Measurements from ENCODE around the gene MCAM. TPM values are rescaled to one million over a fixed set of nuclear protein-coding genes. Genes with fewer than 3 reads are reported as not detected.

Gene MCAM
- total and polyA plus RNA-seq, 4 donors, result 51.9 to 174 (median 124) TPM

GRCh38 chr11:119309411-119309810, 7.5 kb downstream of the MCAM start:
- Histone ChIP-seq H3K4me3 (no peak overlapping the region), H3K9ac (ENCODE audit: insufficient read depth in 1 of 2, low read length in 2 of 2) (no peak overlapping the region), H3K27me3 (ENCODE audit: control insufficient read depth in 3 of 3, insufficient read depth in 3 of 3, low read length in 2 of 3) (no peaks in the 10 kb centered on the region), H3K27ac (ENCODE audit: low read depth in 1 of 2, low read length in 1 of 2) (no peak overlapping the region), H3K9me3 (ENCODE audit: control insufficient read depth in 4 of 4, insufficient read depth in 3 of 4, low read length in 3 of 4) (no peaks in the 10 kb centered on the region), H3K36me3 (ENCODE audit: control insufficient read depth in 4 of 4, insufficient read depth in 4 of 4, low read length in 4 of 4) (peaks cover 0 to 27% (median 6%) of the 10 kb centered on the region in 4 donors), H3K4me1 (ENCODE audit: control insufficient read depth in 5 of 5, insufficient read depth in 5 of 5, low read length in 5 of 5) (peaks cover 0 to 4% (median 0%) of the 10 kb centered on the region in 5 donors)
- 93 to 94% methylated on average over 11 of the region's 11 CpGs for WGBS, 2 donors
- no peak for ATAC-seq (ENCODE audit: insufficient read depth, low FRiP score)
- DNase-seq, result no peak
- TF ChIP-seq CTCF (IDR thresholded peaks at IDR 0.05; ENCODE audit: control extremely low read depth, extremely low read depth), result no peak

- no peak overlapping the region for H3K4me3 ChIP-seq
- peaks cover 0 to 4% (median 0%) of the 10 kb centered on the region in 5 donors for H3K4me1 ChIP-seq (ENCODE audit: control insufficient read depth in 5 of 5, insufficient read depth in 5 of 5, low read length in 5 of 5)
- no peak overlapping the region for H3K9ac ChIP-seq (ENCODE audit: insufficient read depth in 1 of 2, low read length in 2 of 2)
- H3K36me3 ChIP-seq (ENCODE audit: control insufficient read depth in 4 of 4, insufficient read depth in 4 of 4, low read length in 4 of 4), result peaks cover 7 to 35% (median 16%) of the 10 kb centered on the region in 4 donors
- DNase-seq (no peak), ATAC-seq (ENCODE audit: insufficient read depth, low FRiP score) (no peak)
- 81 to 87% methylated on average over 5 of the region's 5 CpGs for WGBS, 2 donors
- TF ChIP-seq CTCF (IDR thresholded peaks at IDR 0.05; ENCODE audit: control extremely low read depth, extremely low read depth), result no peak
- no peak overlapping the region for H3K27ac ChIP-seq (ENCODE audit: low read depth in 1 of 2, low read length in 1 of 2)
- no peaks in the 10 kb centered on the region for H3K9me3 ChIP-seq (ENCODE audit: control insufficient read depth in 4 of 4, insufficient read depth in 3 of 4, low read length in 3 of 4)
- H3K27me3 ChIP-seq (ENCODE audit: control insufficient read depth in 3 of 3, insufficient read depth in 3 of 3, low read length in 2 of 3), result no peaks in the 10 kb centered on the region
Observed at GRCh38 chr11:119307974-119308373, 9.0 kb downstream of the MCAM start.

- Histone ChIP-seq H3K4me1 (ENCODE audit: control insufficient read depth in 5 of 5, insufficient read depth in 5 of 5, low read length in 5 of 5) (peaks cover 0 to 3% (median 0%) of the 10 kb centered on the region in 5 donors), H3K27ac (ENCODE audit: low read depth in 1 of 2, low read length in 1 of 2) (peak overlapping the region in 1 of 2 donors; percentile 37), H3K9me3 (ENCODE audit: control insufficient read depth in 4 of 4, insufficient read depth in 3 of 4, low read length in 3 of 4) (no peaks in the 10 kb centered on the region), H3K36me3 (ENCODE audit: control insufficient read depth in 4 of 4, insufficient read depth in 4 of 4, low read length in 4 of 4) (peaks cover 7 to 32% (median 18%) of the 10 kb centered on the region in 4 donors), H3K9ac (ENCODE audit: insufficient read depth in 1 of 2, low read length in 2 of 2) (no peak overlapping the region), H3K4me3 (no peak overlapping the region), H3K27me3 (ENCODE audit: control insufficient read depth in 3 of 3, insufficient read depth in 3 of 3, low read length in 2 of 3) (no peaks in the 10 kb centered on the region)
- 74 to 81% methylated on average over 1 of the region's 1 CpG for WGBS, 2 donors
- ATAC-seq (ENCODE audit: insufficient read depth, low FRiP score) (no peak), DNase-seq (peak in 1 of 3 donors; percentile 26)
- TF ChIP-seq CTCF (IDR thresholded peaks at IDR 0.05; ENCODE audit: control extremely low read depth, extremely low read depth), result no peak
Observed at GRCh38 chr11:119307219-119307618, 9.7 kb downstream of the MCAM start.

GRCh38 chr11:119306373-119306890, 10.5 kb downstream of the MCAM start:
- no peak for TF ChIP-seq CTCF (IDR thresholded peaks at IDR 0.05; ENCODE audit: control extremely low read depth, extremely low read depth)
- Histone ChIP-seq H3K4me3 (no peak overlapping the region), H3K27ac (ENCODE audit: low read depth in 1 of 2, low read length in 1 of 2) (peak overlapping the region in 1 of 2 donors; percentile 17), H3K4me1 (ENCODE audit: control insufficient read depth in 5 of 5, insufficient read depth in 5 of 5, low read length in 5 of 5) (no peaks in the 10 kb centered on the region), H3K9me3 (ENCODE audit: control insufficient read depth in 4 of 4, insufficient read depth in 3 of 4, low read length in 3 of 4) (no peaks in the 10 kb centered on the region), H3K27me3 (ENCODE audit: control insufficient read depth in 3 of 3, insufficient read depth in 3 of 3, low read length in 2 of 3) (no peaks in the 10 kb centered on the region), H3K9ac (ENCODE audit: insufficient read depth in 1 of 2, low read length in 2 of 2) (no peak overlapping the region), H3K36me3 (ENCODE audit: control insufficient read depth in 4 of 4, insufficient read depth in 4 of 4, low read length in 4 of 4) (peaks cover 7 to 32% (median 18%) of the 10 kb centered on the region in 4 donors)
- DNase-seq (no peak), ATAC-seq (ENCODE audit: insufficient read depth, low FRiP score) (no peak)
- 73 to 75% methylated on average over 5 of the region's 5 CpGs for WGBS, 2 donors
